Activated B cell treated with CpG ODN at 0.5 μM for 24 hours (primary cell): ENCODE data around the gene TBX5. TPM values are rescaled to one million over a fixed set of nuclear protein-coding genes. Genes with fewer than 3 reads are reported as not detected.

ENCODE experiments used
- ATAC-seq: fragments of 200-7000 bp; cut with Tn5 transposase; one replicate; pipeline ENCODE4 v1.10.0; 2021; ENCODE audit warnings: low read depth, mild to moderate bottlenecking, moderate library complexity
- CTCF ChIA-PET: fragments of 350-600 bp; sonication (Branson Sonifier 250); formaldehyde crosslinking; loops from one replicate; lab custom pipeline; 2021; ENCODE audit warnings: antibody characterized with exemption; lab: Charles Lee
- POLR2A ChIA-PET: fragments of 350-600 bp; sonication (Branson Sonifier 250); formaldehyde crosslinking; loops from one replicate; lab custom pipeline; 2021; ENCODE audit warnings: antibody characterized with exemption; lab: Charles Lee
- DNase-seq: peaks from one replicate; pipeline ENCODE4 v3.0.0; 2022
- H3K27ac Mint-ChIP-seq: one replicate; pipeline ENCODE4 v1.8.0; 2020; ENCODE audit warnings: mixed read lengths
- H3K27me3 Mint-ChIP-seq: one replicate; pipeline ENCODE4 v1.8.0; 2021; ENCODE audit warnings: mixed read lengths
- H3K36me3 Mint-ChIP-seq: one replicate; pipeline ENCODE4 v1.8.0; 2021; ENCODE audit warnings: low read depth, mixed read lengths
- H3K4me1 Mint-ChIP-seq: one replicate; pipeline ENCODE4 v1.8.0; 2021; ENCODE audit warnings: mixed read lengths
- H3K4me3 Mint-ChIP-seq: one replicate; pipeline ENCODE4 v1.8.0; 2020; ENCODE audit warnings: mild to moderate bottlenecking, mixed read lengths
- H3K9me3 Mint-ChIP-seq: one replicate; pipeline ENCODE4 v1.8.0; 2020; ENCODE audit warnings: mixed read lengths
- intact Hi-C: fragments of 100-400 bp; cut with micrococcal nuclease; formaldehyde crosslinking; loops from one replicate; pipeline ENCODE4 v1.15.1; 2024
- total RNA-seq: library from RNA; stranded (reverse); gene quantifications from 2 replicates; pipeline ENCODE4 v1.2.3, GENCODE V29; 2022
- TF ChIP-seq, protein P1 (sequence below): fragments of 200-600 bp; IDR thresholded peaks from one replicate; pipeline ENCODE4 v1.8.0; 2022; ENCODE audit warnings: antibody characterized with exemption, mild to moderate bottlenecking

The TBX5 gene
- total RNA-seq, 1 donor from 2014 or later = not detected

DNA sequence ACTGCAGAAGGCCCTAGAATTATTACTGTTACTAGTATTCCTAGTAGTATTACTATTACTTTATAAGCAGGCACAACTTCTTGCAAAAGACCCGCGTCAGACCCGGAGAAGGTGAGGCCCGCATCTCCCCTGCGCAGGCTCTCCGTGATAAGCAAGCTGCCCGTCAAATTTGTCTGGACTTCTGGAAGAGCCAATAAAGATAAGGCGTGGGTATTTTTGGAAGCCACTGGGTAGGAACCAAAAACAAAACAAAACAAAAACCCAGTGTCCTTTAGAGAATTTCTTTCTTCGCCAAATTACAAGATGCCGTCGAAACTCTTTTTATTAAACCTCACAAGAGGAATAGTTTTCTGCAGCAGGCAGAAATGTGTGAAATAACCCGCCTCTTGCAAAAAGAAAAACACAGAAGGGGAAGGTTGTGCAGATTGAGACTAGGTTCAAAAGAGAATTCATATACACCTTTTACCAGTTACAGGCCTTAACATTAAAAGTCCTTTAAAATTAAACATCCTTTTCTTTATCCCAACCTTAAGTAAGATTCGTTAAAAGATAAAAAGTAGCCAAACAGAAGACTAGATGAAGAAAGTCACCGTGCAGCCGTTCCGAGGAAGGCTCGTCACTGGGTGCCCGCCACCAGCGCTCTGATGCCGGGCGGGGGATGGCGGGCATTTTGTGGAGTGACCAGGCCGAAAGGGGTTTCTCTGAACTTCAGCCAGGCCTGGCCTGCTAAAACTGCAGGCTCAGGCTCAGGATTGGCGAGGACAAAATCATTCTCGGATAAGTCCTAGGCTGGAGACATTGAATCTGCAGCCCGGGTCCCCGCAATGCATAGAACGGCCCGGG is 1.6 kb downstream of the TBX5 start:
- no peak overlapping the region for H3K4me3 Mint-ChIP-seq
- H3K36me3 Mint-ChIP-seq = no peaks in the 10 kb centered on the region
- intact Hi-C loops = no loop called here
- peaks cover 1% of the 10 kb centered on the region for H3K4me1 Mint-ChIP-seq
- CTCF ChIA-PET = no interaction called here
- no peaks in the 10 kb centered on the region for H3K9me3 Mint-ChIP-seq
- no peak for ATAC-seq
- TF ChIP-seq, protein P1, sequence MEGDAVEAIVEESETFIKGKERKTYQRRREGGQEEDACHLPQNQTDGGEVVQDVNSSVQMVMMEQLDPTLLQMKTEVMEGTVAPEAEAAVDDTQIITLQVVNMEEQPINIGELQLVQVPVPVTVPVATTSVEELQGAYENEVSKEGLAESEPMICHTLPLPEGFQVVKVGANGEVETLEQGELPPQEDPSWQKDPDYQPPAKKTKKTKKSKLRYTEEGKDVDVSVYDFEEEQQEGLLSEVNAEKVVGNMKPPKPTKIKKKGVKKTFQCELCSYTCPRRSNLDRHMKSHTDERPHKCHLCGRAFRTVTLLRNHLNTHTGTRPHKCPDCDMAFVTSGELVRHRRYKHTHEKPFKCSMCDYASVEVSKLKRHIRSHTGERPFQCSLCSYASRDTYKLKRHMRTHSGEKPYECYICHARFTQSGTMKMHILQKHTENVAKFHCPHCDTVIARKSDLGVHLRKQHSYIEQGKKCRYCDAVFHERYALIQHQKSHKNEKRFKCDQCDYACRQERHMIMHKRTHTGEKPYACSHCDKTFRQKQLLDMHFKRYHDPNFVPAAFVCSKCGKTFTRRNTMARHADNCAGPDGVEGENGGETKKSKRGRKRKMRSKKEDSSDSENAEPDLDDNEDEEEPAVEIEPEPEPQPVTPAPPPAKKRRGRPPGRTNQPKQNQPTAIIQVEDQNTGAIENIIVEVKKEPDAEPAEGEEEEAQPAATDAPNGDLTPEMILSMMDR = no peak
- H3K27me3 Mint-ChIP-seq = peaks cover 74% of the 10 kb centered on the region
- no peak overlapping the region for H3K27ac Mint-ChIP-seq
- POLR2A ChIA-PET = no interaction called here
- no peak for DNase-seq

DNA sequence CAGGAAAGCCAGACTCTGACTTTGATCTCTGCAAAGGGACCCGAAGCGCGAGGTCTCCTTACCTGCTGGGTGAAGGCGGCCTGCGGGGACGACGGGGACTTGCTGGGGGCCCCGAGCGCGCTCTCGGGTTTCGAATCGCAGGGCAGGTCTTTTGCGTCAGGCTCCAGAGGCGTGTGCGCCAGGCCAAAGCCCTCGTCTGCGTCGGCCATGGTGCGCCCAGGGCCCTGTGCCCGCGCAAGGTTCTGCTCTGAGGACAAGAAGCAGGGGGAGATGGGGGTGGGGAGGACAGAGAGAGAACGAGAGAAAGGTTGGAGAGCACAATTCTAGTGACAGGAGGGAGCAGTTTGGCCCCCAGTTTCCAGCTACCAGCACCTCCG is 2.3 kb downstream of the TBX5 start:
- ATAC-seq (no peak), DNase-seq (no peak)
- ChIA-PET POLR2A (no interaction called here), CTCF (no interaction called here)
- H3K27me3 Mint-ChIP-seq = peaks cover 77% of the 10 kb centered on the region
- H3K27ac Mint-ChIP-seq = no peak overlapping the region
- no peaks in the 10 kb centered on the region for H3K36me3 Mint-ChIP-seq
- H3K4me3 Mint-ChIP-seq = no peak overlapping the region
- TF ChIP-seq, protein P1 = no peak
- intact Hi-C loops = no loop called here
- no peaks in the 10 kb centered on the region for H3K4me1 Mint-ChIP-seq
- H3K9me3 Mint-ChIP-seq = no peaks in the 10 kb centered on the region

DNA sequence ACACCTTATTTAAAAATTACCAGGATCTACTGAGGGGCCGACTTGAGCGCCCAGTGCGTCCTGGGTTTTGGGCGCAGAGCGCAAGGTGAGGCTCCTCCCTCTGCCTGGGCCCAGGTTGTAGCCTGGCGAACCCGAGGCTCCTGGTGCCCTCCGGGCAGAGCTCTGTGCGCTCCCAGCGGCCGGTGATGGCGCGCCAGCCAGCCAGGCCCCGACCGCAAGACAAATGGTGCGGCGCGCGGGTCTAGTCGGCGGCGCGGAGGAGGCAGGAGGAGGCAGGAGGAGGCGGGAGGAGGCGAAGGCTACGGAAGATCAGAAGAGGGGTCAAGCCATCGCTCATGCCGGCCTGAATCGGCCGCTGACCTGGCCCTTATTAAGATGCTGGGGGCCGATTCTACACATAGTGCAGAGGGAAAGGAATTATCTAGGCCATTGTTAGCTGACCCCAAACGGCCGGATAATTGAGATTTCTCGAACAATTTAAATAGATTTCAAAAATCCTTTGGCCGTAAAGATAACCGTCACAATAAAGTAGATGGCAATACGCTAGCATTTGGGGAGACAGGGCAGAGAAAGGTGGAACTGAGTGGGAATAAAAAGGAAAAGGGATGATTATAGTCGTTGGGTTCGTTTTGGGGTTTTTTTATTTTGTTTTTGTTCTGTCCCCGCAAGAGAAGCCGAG is 2.8 kb downstream of the TBX5 start:
- peaks cover 78% of the 10 kb centered on the region for H3K27me3 Mint-ChIP-seq
- H3K36me3 Mint-ChIP-seq = no peaks in the 10 kb centered on the region
- H3K27ac Mint-ChIP-seq = no peak overlapping the region
- TF ChIP-seq, protein P1 = no peak
- DNase-seq = no peak
- intact Hi-C loops = no loop called here
- no peak overlapping the region for H3K4me3 Mint-ChIP-seq
- H3K9me3 Mint-ChIP-seq = no peaks in the 10 kb centered on the region
- CTCF ChIA-PET = no interaction called here
- no peak for ATAC-seq
- H3K4me1 Mint-ChIP-seq = no peaks in the 10 kb centered on the region
- POLR2A ChIA-PET = no interaction called here

DNA sequence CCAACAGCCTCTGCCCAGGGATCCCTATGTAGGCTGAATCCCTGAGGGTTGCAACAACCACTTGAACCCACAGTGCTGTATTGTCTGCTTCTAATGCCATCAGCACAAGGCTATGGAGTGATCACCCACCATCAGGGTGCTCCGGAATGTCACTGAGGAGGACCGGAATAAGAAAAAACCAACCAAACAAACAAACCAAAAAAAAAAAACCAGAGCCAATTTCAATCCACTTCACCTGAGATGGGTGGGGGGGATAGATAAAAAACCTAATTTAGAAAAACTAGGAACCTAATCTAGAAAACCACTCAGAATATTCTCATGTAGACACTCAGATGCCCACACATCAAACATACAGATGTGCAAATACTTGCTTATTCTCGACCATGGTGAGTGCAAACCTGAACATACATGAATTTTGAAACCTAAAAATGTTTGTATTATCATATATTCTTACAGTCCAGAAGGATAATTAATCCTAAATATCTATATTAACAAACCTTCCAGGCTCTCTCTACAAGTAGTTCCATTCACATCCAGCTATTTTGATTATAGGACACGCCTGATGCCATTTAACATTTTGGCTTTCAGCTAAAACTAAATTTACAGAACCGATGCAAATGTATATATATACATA is 3.7 kb downstream of the TBX5 start:
- ATAC-seq (no peak), DNase-seq (no peak)
- TF ChIP-seq, protein P1 = no peak
- Mint-ChIP-seq H3K27me3 (peaks cover 76% of the 10 kb centered on the region), H3K9me3 (no peaks in the 10 kb centered on the region), H3K4me1 (no peaks in the 10 kb centered on the region), H3K4me3 (no peak overlapping the region), H3K36me3 (no peaks in the 10 kb centered on the region), H3K27ac (no peak overlapping the region)
- ChIA-PET CTCF (no interaction called here), POLR2A (no interaction called here)
- intact Hi-C loops = no loop called here
